Measurements from ENCODE around the gene CADPS2. TPM values are rescaled to one million over a fixed set of nuclear protein-coding genes. Genes with fewer than 3 reads are reported as not detected.
A peak's percentile ranks its signal among the peaks of the same experiment; 100 is the strongest.

CADPS2 gene
- total RNA-seq, 1 experiment from 2014 or later: 12.2 TPM

DNA sequence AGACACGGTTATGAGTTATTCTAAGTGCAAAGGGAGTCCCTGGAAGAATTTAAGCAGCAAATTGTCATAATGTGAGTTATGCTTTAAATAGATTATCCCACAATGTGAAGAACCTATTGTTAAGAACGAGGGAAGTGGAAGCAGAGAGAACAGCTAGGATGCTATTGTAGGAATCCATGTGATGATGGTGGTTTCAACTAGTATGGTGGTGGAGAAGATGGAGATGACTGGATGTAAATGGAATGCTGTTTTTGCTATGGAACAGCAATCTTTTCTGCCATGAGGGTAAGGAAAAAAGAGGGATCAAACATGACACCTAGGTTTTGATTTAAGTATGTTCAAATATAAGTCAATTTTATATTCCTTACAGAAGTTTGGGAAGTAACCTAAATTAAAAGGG is 378.7 kb downstream of the CADPS2 start:
- no peak for TF ChIP-seq ZNF396 (CRISPR knock-in tag; IDR thresholded peaks at IDR 0.05; ENCODE audit: borderline replicate concordance)
- TF ChIP-seq SMAD3 (CRISPR knock-in tag; IDR thresholded peaks at IDR 0.05; ENCODE audit: borderline replicate concordance): no peak
- TF ChIP-seq JUN (CRISPR knock-in tag; IDR thresholded peaks at IDR 0.05): no peak
- no peak for TF ChIP-seq TCF7 (CRISPR knock-in tag; IDR thresholded peaks at IDR 0.05; ENCODE audit: low read depth)
- no peak for TF ChIP-seq AR (CRISPR knock-in tag; IDR thresholded peaks at IDR 0.05)
- no peak for TF ChIP-seq IRF1 (CRISPR knock-in tag; IDR thresholded peaks at IDR 0.05)
- TF ChIP-seq CREM (CRISPR knock-in tag; IDR thresholded peaks at IDR 0.05): no peak
- TF ChIP-seq ATF6 (CRISPR knock-in tag; IDR thresholded peaks at IDR 0.05): no peak
- TF ChIP-seq NFYB (CRISPR knock-in tag; conservative IDR thresholded peaks at IDR 0.05; ENCODE audit: low read depth): no peak
- TF ChIP-seq NR2C2 (CRISPR knock-in tag; IDR thresholded peaks at IDR 0.05): no peak
- TF ChIP-seq PREB (CRISPR knock-in tag; IDR thresholded peaks at IDR 0.05; ENCODE audit: borderline replicate concordance): no peak
- TF ChIP-seq TEAD4 (CRISPR knock-in tag; IDR thresholded peaks at IDR 0.05): no peak
- TF ChIP-seq GTF2I (CRISPR knock-in tag; conservative IDR thresholded peaks at IDR 0.05): no peak
- TF ChIP-seq TEAD1 (CRISPR knock-in tag; IDR thresholded peaks at IDR 0.05): no peak
- ChIA-PET CTCF (no interaction called here), POLR2A (no interaction called here)
- no peaks in the 10 kb centered on the region for H3K9me3 Mint-ChIP-seq
- ATAC-seq (no peak), DNase-seq (ENCODE audit: low spot score) (no peak)
- H3K4me3 Mint-ChIP-seq: no peak overlapping the region
- no peaks in the 10 kb centered on the region for H3K27me3 Mint-ChIP-seq (ENCODE audit: low read depth)
- no peaks in the 10 kb centered on the region for H3K36me3 Mint-ChIP-seq
- no peak overlapping the region for H3K27ac Mint-ChIP-seq
- peaks cover 13% of the 10 kb centered on the region for H3K4me1 Mint-ChIP-seq

GRCh38 chr7:122492007-122492406 is 394.3 kb downstream of the CADPS2 start:
- Mint-ChIP-seq H3K4me1 (peaks cover 12% of the 10 kb centered on the region), H3K27ac (no peak overlapping the region), H3K9me3 (no peaks in the 10 kb centered on the region), H3K36me3 (no peaks in the 10 kb centered on the region), H3K27me3 (ENCODE audit: low read depth) (no peaks in the 10 kb centered on the region), H3K4me3 (no peak overlapping the region)
- ATAC-seq (no peak), DNase-seq (ENCODE audit: low spot score) (no peak)
- CTCF ChIA-PET: no interaction called here
- no peak for TF ChIP-seq PRDM15 (CRISPR knock-in tag; IDR thresholded peaks at IDR 0.05)
- peak; percentile 97 for TF ChIP-seq HMGA2 (CRISPR knock-in tag; IDR thresholded peaks at IDR 0.05)
- POLR2A ChIA-PET: no interaction called here

Measured in WTC11 (cell line).